ENCODE results near the gene RAB8A. TPM values are rescaled to one million over a fixed set of nuclear protein-coding genes. Genes with fewer than 3 reads are reported as not detected.
"Not testable (repeated sequence)": the region's sequence is repeated elsewhere in the genome, so short reads cannot be mapped to it uniquely, and the experiment has no call there.

The RAB8A gene
- total RNA-seq, 2 experiments from 2014 or later, result 156 to 167 TPM

- DNase-seq, result peak; percentile 26
- Mint-ChIP-seq H3K4me1 (ENCODE audit: low read depth) (peaks cover 61% of the 10 kb centered on the region), H3K9me3 (ENCODE audit: insufficient read depth) (no peaks in the 10 kb centered on the region), H3K36me3 (ENCODE audit: low read depth) (peaks cover 46% of the 10 kb centered on the region), H3K4me3 (peak overlapping the region; percentile 58), H3K27me3 (ENCODE audit: low read depth) (no peaks in the 10 kb centered on the region), H3K27ac (peak overlapping the region; percentile 70)
- CTCF ChIA-PET, result interaction anchor here (1.0 to 1.4 kb wide), 2 partner anchors 30 to 71 kb away, joined by 3 read pairs; partner anchors contain the start of gene FAM32A
- no peak for ATAC-seq
- POLR2A ChIA-PET, result interaction anchor here (0.6 to 3.3 kb wide), 3 partner anchors 30 to 72 kb away, joined by 3 to 19 read pairs (median 8); partner anchors contain the start of genes HSH2D and TPM4
Observed at GRCh38 chr19:16113727-16114126, 2.0 kb downstream of the RAB8A start.

GRCh38 chr19:16115301-16116039 is 3.8 kb downstream of the RAB8A start:
- no peak for ATAC-seq
- Mint-ChIP-seq H3K27ac (peak overlapping the region; percentile 79), H3K4me3 (no peak overlapping the region), H3K4me1 (ENCODE audit: low read depth) (peaks cover 77% of the 10 kb centered on the region), H3K27me3 (ENCODE audit: low read depth) (no peaks in the 10 kb centered on the region), H3K9me3 (ENCODE audit: insufficient read depth) (no peaks in the 10 kb centered on the region), H3K36me3 (ENCODE audit: low read depth) (peaks cover 60% of the 10 kb centered on the region)
- POLR2A ChIA-PET, result interaction anchor here (1.0 to 3.0 kb wide), 4 partner anchors 28 to 45 kb away, joined by 4 to 10 read pairs (median 4); partner anchors contain the start of gene HSH2D
- no peak for DNase-seq
- CTCF ChIA-PET, result interaction anchor here (0.6 to 1.8 kb wide), 5 partner anchors 29 to 303 kb away, joined by 3 to 5 read pairs (median 3); partner anchors contain the start of gene FAM32A

- peaks cover 63% of the 10 kb centered on the region for H3K36me3 Mint-ChIP-seq (ENCODE audit: low read depth)
- H3K4me1 Mint-ChIP-seq (ENCODE audit: low read depth), result peaks cover 77% of the 10 kb centered on the region
- CTCF ChIA-PET, result interaction anchor here (1.2 to 1.8 kb wide), 2 partner anchors 54 to 69 kb away, joined by 4 to 5 read pairs; partner anchors contain the start of gene FAM32A
- H3K27ac Mint-ChIP-seq, result peak overlapping the region; percentile 89
- no peaks in the 10 kb centered on the region for H3K27me3 Mint-ChIP-seq (ENCODE audit: low read depth)
- no peaks in the 10 kb centered on the region for H3K9me3 Mint-ChIP-seq (ENCODE audit: insufficient read depth)
- DNase-seq (no peak), ATAC-seq (no peak)
- no peak overlapping the region for H3K4me3 Mint-ChIP-seq
- POLR2A ChIA-PET, result interaction anchor here (1.4 to 3.0 kb wide), 3 partner anchors 28 to 34 kb away, joined by 4 to 10 read pairs (median 4); partner anchors contain the start of gene HSH2D
Observed at GRCh38 chr19:16116067-16116466, 4.4 kb downstream of the RAB8A start.

- no peaks in the 10 kb centered on the region for H3K9me3 Mint-ChIP-seq (ENCODE audit: insufficient read depth)
- no peaks in the 10 kb centered on the region for H3K27me3 Mint-ChIP-seq (ENCODE audit: low read depth)
- H3K4me1 Mint-ChIP-seq (ENCODE audit: low read depth), result peaks cover 82% of the 10 kb centered on the region
- DNase-seq (no peak), ATAC-seq (no peak)
- H3K27ac Mint-ChIP-seq, result peak overlapping the region; percentile 89
- POLR2A ChIA-PET, result interaction anchor here (0.6 to 3.9 kb wide), 4 partner anchors 26 to 254 kb away, joined by 3 to 42 read pairs (median 4); partner anchors contain the start of gene HSH2D
- peaks cover 72% of the 10 kb centered on the region for H3K36me3 Mint-ChIP-seq (ENCODE audit: low read depth)
- peak overlapping the region; percentile 25 for H3K4me3 Mint-ChIP-seq
- CTCF ChIA-PET, result interaction anchor here (0.7 to 2.2 kb wide), 6 partner anchors 23 to 266 kb away, joined by 3 to 9 read pairs (median 4); partner anchors contain the start of gene FAM32A
Observed at GRCh38 chr19:16117594-16118033, 5.9 kb downstream of the RAB8A start.

GRCh38 chr19:16118489-16119033 is 6.9 kb downstream of the RAB8A start:
- ATAC-seq (peak; percentile 45), DNase-seq (peak; percentile 50)
- Mint-ChIP-seq H3K27me3 (ENCODE audit: low read depth) (no peaks in the 10 kb centered on the region), H3K36me3 (ENCODE audit: low read depth) (peaks cover 72% of the 10 kb centered on the region), H3K27ac (peak overlapping the region; percentile 89), H3K4me1 (ENCODE audit: low read depth) (peaks cover 80% of the 10 kb centered on the region), H3K9me3 (ENCODE audit: insufficient read depth) (no peaks in the 10 kb centered on the region), H3K4me3 (peak overlapping the region; percentile 68)
- ChIA-PET POLR2A (interaction anchor here (0.6 to 3.9 kb wide), 6 partner anchors 25 to 253 kb away, joined by 3 to 42 read pairs (median 4); partner anchors contain the start of gene HSH2D), CTCF (interaction anchor here (1.1 to 2.2 kb wide), 4 partner anchors 24 to 77 kb away, joined by 3 to 9 read pairs (median 4); partner anchors contain the start of gene FAM32A)

- Mint-ChIP-seq H3K36me3 (ENCODE audit: low read depth) (peaks cover 75% of the 10 kb centered on the region), H3K4me1 (ENCODE audit: low read depth) (peaks cover 78% of the 10 kb centered on the region), H3K4me3 (peak overlapping the region; percentile 68), H3K27ac (peak overlapping the region; percentile 89)
- not testable (repeated sequence) for H3K9me3 Mint-ChIP-seq (ENCODE audit: insufficient read depth); H3K27me3 Mint-ChIP-seq (ENCODE audit: low read depth)
- peak; percentile 78 for ATAC-seq
- DNase-seq, result peak; percentile 70
- POLR2A ChIA-PET, result interaction anchor here (0.6 to 3.9 kb wide), 7 partner anchors 15 to 335 kb away, joined by 3 to 42 read pairs (median 3); partner anchors contain the start of genes FAM32A and HSH2D
- CTCF ChIA-PET, result interaction anchor here (0.7 to 2.2 kb wide), 3 partner anchors 8 to 77 kb away, joined by 3 to 9 read pairs (median 4); partner anchors contain the start of genes HSH2D and RAB8A
Observed at GRCh38 chr19:16119075-16119857, 7.6 kb downstream of the RAB8A start.

- no peaks in the 10 kb centered on the region for H3K27me3 Mint-ChIP-seq (ENCODE audit: low read depth)
- H3K27ac Mint-ChIP-seq, result no peak overlapping the region
- no peak overlapping the region for H3K4me3 Mint-ChIP-seq
- DNase-seq (no peak), ATAC-seq (no peak)
- peaks cover 64% of the 10 kb centered on the region for H3K4me1 Mint-ChIP-seq (ENCODE audit: low read depth)
- POLR2A ChIA-PET, result interaction anchor here (0.6 to 3.9 kb wide), 3 partner anchors 20 to 74 kb away, joined by 3 to 42 read pairs (median 4); partner anchors contain the start of gene HSH2D
- CTCF ChIA-PET, result no interaction called here
- H3K9me3 Mint-ChIP-seq (ENCODE audit: insufficient read depth), result no peaks in the 10 kb centered on the region
- peaks cover 81% of the 10 kb centered on the region for H3K36me3 Mint-ChIP-seq (ENCODE audit: low read depth)
Observed at GRCh38 chr19:16121141-16121540, 9.5 kb downstream of the RAB8A start.

- H3K27ac Mint-ChIP-seq, result peak overlapping the region; percentile 55
- H3K36me3 Mint-ChIP-seq (ENCODE audit: low read depth), result peaks cover 81% of the 10 kb centered on the region
- no peaks in the 10 kb centered on the region for H3K27me3 Mint-ChIP-seq (ENCODE audit: low read depth)
- H3K4me3 Mint-ChIP-seq, result no peak overlapping the region
- POLR2A ChIA-PET, result interaction anchor here (0.6 to 1.8 kb wide), 3 partner anchors 19 to 27 kb away, joined by 3 to 4 read pairs (median 4); partner anchors contain the start of gene HSH2D
- DNase-seq (no peak), ATAC-seq (no peak)
- no peaks in the 10 kb centered on the region for H3K9me3 Mint-ChIP-seq (ENCODE audit: insufficient read depth)
- H3K4me1 Mint-ChIP-seq (ENCODE audit: low read depth), result peaks cover 58% of the 10 kb centered on the region
- CTCF ChIA-PET, result no interaction called here
Observed at GRCh38 chr19:16121967-16122366, 10.3 kb downstream of the RAB8A start.

GRCh38 chr19:16124953-16125352 is 13.3 kb downstream of the RAB8A start:
- ATAC-seq (no peak), DNase-seq (no peak)
- H3K27ac Mint-ChIP-seq, result no peak overlapping the region
- peaks cover 77% of the 10 kb centered on the region for H3K36me3 Mint-ChIP-seq (ENCODE audit: low read depth)
- no peaks in the 10 kb centered on the region for H3K9me3 Mint-ChIP-seq (ENCODE audit: insufficient read depth)
- ChIA-PET CTCF (no interaction called here), POLR2A (interaction anchor here (0.7 to 1.9 kb wide), 3 partner anchors 11 to 19 kb away, joined by 3 to 7 read pairs (median 5); partner anchors contain the start of gene HSH2D)
- no peak overlapping the region for H3K4me3 Mint-ChIP-seq
- peaks cover 28% of the 10 kb centered on the region for H3K4me1 Mint-ChIP-seq (ENCODE audit: low read depth)
- H3K27me3 Mint-ChIP-seq (ENCODE audit: low read depth), result no peaks in the 10 kb centered on the region

GRCh38 chr19:16125737-16126495 is 14.2 kb downstream of the RAB8A start:
- ChIA-PET CTCF (no interaction called here), POLR2A (interaction anchor here (0.7 to 1.9 kb wide), 3 partner anchors 10 to 18 kb away, joined by 3 to 7 read pairs (median 5); partner anchors contain the start of gene HSH2D)
- ATAC-seq, result no peak
- Mint-ChIP-seq H3K9me3 (ENCODE audit: insufficient read depth) (no peaks in the 10 kb centered on the region), H3K4me1 (ENCODE audit: low read depth) (peaks cover 22% of the 10 kb centered on the region), H3K27ac (no peak overlapping the region), H3K27me3 (ENCODE audit: low read depth) (no peaks in the 10 kb centered on the region), H3K36me3 (ENCODE audit: low read depth) (peaks cover 82% of the 10 kb centered on the region), H3K4me3 (no peak overlapping the region)
- no peak for DNase-seq

Measured in activated CD8-positive, alpha-beta T cell treated with anti-CD3 and anti-CD28 coated beads, Interleukin-2, amount 10 ng/mL, durations not matched to agents 7 days and 5 days (primary cell).